ENCODE results near the gene DNM3.

DNA sequence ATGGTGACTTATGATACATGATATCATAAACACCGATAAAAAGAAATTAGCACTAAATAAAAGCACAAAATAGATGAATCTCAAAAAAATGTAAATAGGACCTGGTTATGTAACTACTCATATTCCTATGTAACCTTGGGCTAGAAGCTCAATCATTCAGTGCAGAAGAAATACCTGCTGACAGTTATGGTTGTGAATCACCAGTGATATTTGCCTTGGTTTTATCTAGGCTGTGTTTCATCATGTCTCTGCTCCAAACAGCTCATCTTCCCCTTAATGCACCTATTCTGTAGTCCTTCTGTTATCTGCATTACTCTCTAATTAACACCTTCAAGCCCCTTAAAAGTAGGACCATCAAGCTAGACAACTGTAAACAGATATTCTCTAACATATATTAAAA is 618.9 kb downstream of the DNM3 start:
- TF ChIP-seq, protein P1, sequence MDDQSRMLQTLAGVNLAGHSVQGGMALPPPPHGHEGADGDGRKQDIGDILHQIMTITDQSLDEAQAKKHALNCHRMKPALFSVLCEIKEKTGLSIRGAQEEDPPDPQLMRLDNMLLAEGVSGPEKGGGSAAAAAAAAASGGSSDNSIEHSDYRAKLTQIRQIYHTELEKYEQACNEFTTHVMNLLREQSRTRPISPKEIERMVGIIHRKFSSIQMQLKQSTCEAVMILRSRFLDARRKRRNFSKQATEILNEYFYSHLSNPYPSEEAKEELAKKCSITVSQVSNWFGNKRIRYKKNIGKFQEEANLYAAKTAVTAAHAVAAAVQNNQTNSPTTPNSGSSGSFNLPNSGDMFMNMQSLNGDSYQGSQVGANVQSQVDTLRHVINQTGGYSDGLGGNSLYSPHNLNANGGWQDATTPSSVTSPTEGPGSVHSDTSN (IDR thresholded peaks at IDR 0.05; ENCODE audit: insufficient replicate concordance, low read depth, low read length), result no peak
- TF ChIP-seq, protein P2, sequence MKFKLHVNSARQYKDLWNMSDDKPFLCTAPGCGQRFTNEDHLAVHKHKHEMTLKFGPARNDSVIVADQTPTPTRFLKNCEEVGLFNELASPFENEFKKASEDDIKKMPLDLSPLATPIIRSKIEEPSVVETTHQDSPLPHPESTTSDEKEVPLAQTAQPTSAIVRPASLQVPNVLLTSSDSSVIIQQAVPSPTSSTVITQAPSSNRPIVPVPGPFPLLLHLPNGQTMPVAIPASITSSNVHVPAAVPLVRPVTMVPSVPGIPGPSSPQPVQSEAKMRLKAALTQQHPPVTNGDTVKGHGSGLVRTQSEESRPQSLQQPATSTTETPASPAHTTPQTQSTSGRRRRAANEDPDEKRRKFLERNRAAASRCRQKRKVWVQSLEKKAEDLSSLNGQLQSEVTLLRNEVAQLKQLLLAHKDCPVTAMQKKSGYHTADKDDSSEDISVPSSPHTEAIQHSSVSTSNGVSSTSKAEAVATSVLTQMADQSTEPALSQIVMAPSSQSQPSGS (IDR thresholded peaks at IDR 0.05; ENCODE audit: low read length), result no peak

Measured in GM12878 (cell line).